ENCODE data around the gene KIF15.

- TF ChIP-seq EZH2phosphoT487 (IDR thresholded peaks at IDR 0.05; ENCODE audit: borderline replicate concordance, low read length), result no peak
- TF ChIP-seq CTCF (IDR thresholded peaks at IDR 0.05; ENCODE audit: low read depth, low read length, poor library complexity, severe bottlenecking), result no peak
Measured at GRCh38 chr3:44896440-44896839, 134.8 kb downstream of the KIF15 start.
